Ovary (tissue), 9 donors: ENCODE measurements around the gene PMFBP1. TPM values are rescaled to one million over a fixed set of nuclear protein-coding genes. Genes with fewer than 3 reads are reported as not detected.

Source experiments
- DNase-seq, 5 donors: peaks; one replicate each; pipeline ENCODE4 v3.0.0-alpha.2; 2019 to 2020
- H3K27ac ChIP-seq, 2 donors: fragments of 200-600 bp; one replicate each; pipeline versions ENCODE4 v1.5.1 to v1.8.0; 2019 to 2022
- H3K27me3 ChIP-seq: fragments of 200-600 bp; one replicate; pipeline ENCODE4 v1.8.0; 2022
- H3K36me3 ChIP-seq: fragments of 200-600 bp; sonication (generic); one replicate; pipeline ENCODE4 v1.5.1; 2019
- H3K4me1 ChIP-seq: one replicate; pipeline ENCODE4 v1.8.1; 2013; ENCODE audit warnings: mild to moderate bottlenecking, moderate library complexity; ENCODE audit not compliant: insufficient read depth
- H3K4me3 ChIP-seq: fragments of 200-600 bp; sonication (generic); one replicate; pipeline ENCODE4 v1.5.1; 2017
- H3K9me3 ChIP-seq, 2 donors: fragments of 200-600 bp in 1 of 2; sonication (generic) in 1 of 2; one replicate each; pipeline versions ENCODE4 v1.5.1 to v1.8.1; 2013 to 2019; ENCODE audit warnings: mild to moderate bottlenecking in 1 of 2, moderate library complexity in 1 of 2
- EP300 ChIP-seq: sonication (generic); formaldehyde crosslinking; IDR thresholded peaks from one replicate; pipeline ENCODE4 v1.6.1; 2017; ENCODE audit warnings: antibody characterized with exemption
- POLR2A ChIP-seq: fragments of 450-650 bp; IDR thresholded peaks from one replicate; pipeline ENCODE4 v1.6.1; 2017; ENCODE audit warnings: antibody characterized with exemption, mild to moderate bottlenecking, moderate library complexity
- WGBS, 3 donors: extraction: QIAGEN DNeasy Blood & Tissue Kit in 1 of 3; methylation state at CpG; one replicate each; pipeline versions ENCODE4 v1.1.5 to v1.1.7; 2013 to 2017; 5-methylcytosine and 5-hydroxymethylcytosine counted together
- intact Hi-C, 4 donors: fragments of 100-400 bp; cut with DNase I; formaldehyde crosslinking; loops; one replicate each; pipeline versions ENCODE4 v1.11.0 to v1.15.1; 2022 to 2023
- polyA plus RNA-seq, 2 donors: library from polyadenylated mRNA; stranded (reverse); fragments of 200-250 nt in 1 of 2; fragments of 350-450 nt in 1 of 2; fragmentation: Illumina TruSeq in 1 of 2; extraction: RNeasy Lipid Tissue Mini Kit (QIAGEN cat#74804) in 1 of 2; gene quantifications; one replicate each; pipeline ENCODE4 v1.2.3, GENCODE V29; 2013 to 2014
- total RNA-seq, 7 donors: library from RNA; depleted of rRNA in 2 of 7; stranded (reverse); fragments of >200 nt in 2 of 7; fragmentation: NEBNext Ultra II Directional in 3 of 7; extraction: Animal tissue kit (Norgen Biotek cat#: 25700) in 3 of 7; gene quantifications; one replicate each; pipeline versions ENCODE4 v1.1.0 to v1.2.4, GENCODE V29; 2016 to 2023
- TF ChIP-seq, protein P1 (sequence below), 3 donors: fragments of 450-650 bp in 2 of 3; fragments of 200-600 bp in 1 of 3; IDR thresholded peaks; one replicate each; pipeline versions ENCODE4 v1.5.1 to v1.8.0; 2016 to 2022; ENCODE audit warnings: antibody characterized with exemption in 3 of 3, mild to moderate bottlenecking in 1 of 3
- donor health status: DM: no; HTN: no; CAD: no; lungs with moderate emphysema.
- donor health status: DM: no; HTN: no; CAD: no.
- donor health status: Bipolar disorder and iron deficiency.
- donor health status: DM: yes; HTN: yes; CAD: no.
- donor health status: DM: no; HTN: no; CAD: no.
- donor health status: DM: yes; HTN: yes; CAD: no.

Gene PMFBP1
- total and polyA plus RNA-seq, 9 donors: 0.12 to 1.7 (median 0.57) TPM

DNA sequence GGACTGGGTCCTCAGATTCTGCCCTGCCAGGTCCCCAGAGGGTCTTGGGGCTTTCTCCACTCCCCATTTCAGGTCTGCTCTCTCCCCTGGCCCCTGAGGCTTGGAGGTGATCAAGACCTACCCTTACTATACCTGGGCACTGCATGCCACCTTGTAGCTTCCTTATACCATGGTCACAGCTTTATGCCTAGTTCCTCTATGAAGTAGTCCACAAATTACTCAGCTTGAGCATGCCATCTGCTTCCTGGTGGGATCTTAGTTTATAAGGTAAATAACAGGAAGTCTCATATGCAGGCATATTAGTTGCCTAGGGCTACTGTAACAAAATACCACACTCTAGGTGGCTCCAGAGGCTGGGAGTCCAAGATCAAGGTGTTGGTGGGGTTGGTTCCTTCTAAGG lies 11.0 kb upstream of the PMFBP1 start:
- no peak overlapping the region for H3K4me3 ChIP-seq
- H3K9me3 ChIP-seq: no peaks in the 10 kb centered on the region
- no peaks in the 10 kb centered on the region for H3K36me3 ChIP-seq
- no peaks in the 10 kb centered on the region for H3K27me3 ChIP-seq
- no peaks in the 10 kb centered on the region for H3K4me1 ChIP-seq
- TF ChIP-seq EP300 (no peak), POLR2A (no peak)
- TF ChIP-seq, protein P1, sequence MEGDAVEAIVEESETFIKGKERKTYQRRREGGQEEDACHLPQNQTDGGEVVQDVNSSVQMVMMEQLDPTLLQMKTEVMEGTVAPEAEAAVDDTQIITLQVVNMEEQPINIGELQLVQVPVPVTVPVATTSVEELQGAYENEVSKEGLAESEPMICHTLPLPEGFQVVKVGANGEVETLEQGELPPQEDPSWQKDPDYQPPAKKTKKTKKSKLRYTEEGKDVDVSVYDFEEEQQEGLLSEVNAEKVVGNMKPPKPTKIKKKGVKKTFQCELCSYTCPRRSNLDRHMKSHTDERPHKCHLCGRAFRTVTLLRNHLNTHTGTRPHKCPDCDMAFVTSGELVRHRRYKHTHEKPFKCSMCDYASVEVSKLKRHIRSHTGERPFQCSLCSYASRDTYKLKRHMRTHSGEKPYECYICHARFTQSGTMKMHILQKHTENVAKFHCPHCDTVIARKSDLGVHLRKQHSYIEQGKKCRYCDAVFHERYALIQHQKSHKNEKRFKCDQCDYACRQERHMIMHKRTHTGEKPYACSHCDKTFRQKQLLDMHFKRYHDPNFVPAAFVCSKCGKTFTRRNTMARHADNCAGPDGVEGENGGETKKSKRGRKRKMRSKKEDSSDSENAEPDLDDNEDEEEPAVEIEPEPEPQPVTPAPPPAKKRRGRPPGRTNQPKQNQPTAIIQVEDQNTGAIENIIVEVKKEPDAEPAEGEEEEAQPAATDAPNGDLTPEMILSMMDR (IDR thresholded peaks at IDR 0.05): no peak
- no peak for DNase-seq
- no peak overlapping the region for H3K27ac ChIP-seq
- intact Hi-C loops: no loop called here

DNA sequence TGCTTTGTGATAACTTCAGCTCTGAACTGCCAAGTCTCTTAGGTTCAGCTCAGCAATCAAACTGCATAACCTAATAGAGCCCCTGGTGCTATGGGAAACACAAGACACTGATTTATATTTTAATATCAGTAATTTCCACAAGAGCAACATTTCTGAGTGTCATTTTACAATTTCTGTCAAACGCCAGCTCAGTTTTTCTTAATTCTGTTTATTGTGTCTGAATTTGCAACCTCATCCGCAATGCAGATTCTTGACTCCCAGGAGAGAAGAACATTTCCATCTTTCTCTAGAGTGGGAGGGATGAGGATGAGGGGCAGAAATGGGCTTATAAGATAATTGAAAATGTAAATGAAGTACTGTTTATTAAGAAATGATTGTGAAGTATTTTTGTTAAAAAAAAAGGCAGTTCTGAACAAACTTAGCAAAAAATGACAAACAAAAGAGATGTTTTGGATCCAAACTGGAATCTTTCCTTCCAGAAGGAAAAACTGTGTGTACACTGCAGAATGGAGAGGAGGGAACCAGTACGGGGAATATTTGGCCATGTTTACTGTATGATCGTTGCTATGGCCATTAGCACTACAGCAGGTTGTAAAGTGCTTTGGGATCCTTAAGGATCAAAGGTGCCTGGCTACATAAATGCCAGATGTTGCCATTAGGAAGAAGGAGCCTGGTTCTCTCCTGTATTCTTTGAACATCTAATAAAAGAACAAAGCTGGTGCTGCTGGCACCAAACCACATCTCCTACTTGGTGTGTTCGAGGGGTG lies 7.4 kb upstream of the PMFBP1 start:
- no peak overlapping the region for H3K27ac ChIP-seq
- no peak for DNase-seq
- H3K36me3 ChIP-seq: no peaks in the 10 kb centered on the region
- H3K27me3 ChIP-seq: no peaks in the 10 kb centered on the region
- no peaks in the 10 kb centered on the region for H3K4me1 ChIP-seq
- no peak overlapping the region for H3K4me3 ChIP-seq
- 7 to 24% (median 10%) methylated on average over 5 of the region's 5 CpGs for WGBS, 3 donors
- TF ChIP-seq EP300 (no peak), POLR2A (no peak)
- TF ChIP-seq, protein P1 (IDR thresholded peaks at IDR 0.05): no peak
- peaks cover 0 to 4% of the 10 kb centered on the region in 2 donors for H3K9me3 ChIP-seq
- intact Hi-C loops: no loop called here

DNA sequence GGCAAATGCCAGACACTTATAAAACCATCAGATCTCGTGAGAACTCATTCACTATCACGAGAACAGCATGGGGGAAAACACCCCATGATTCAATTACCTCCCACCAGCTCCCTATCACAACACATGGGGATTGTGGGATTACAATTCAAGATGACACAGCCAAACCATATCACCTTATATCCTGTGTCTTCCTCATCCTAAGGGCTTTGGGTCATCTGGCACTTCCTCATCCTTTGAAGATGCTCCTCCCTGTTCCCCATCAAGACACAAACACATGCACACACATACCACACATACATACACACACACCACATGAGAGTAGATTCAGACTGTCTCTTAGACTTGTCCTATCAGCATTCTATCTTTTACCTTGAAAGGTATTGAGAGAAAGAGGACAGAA lies 2.8 kb upstream of the PMFBP1 start:
- TF ChIP-seq, protein P1 (IDR thresholded peaks at IDR 0.05): no peak
- TF ChIP-seq POLR2A (no peak), EP300 (no peak)
- Histone ChIP-seq H3K4me3 (no peak overlapping the region), H3K9me3 (peaks cover 0 to 4% of the 10 kb centered on the region in 2 donors), H3K36me3 (no peaks in the 10 kb centered on the region), H3K27ac (no peak overlapping the region), H3K4me1 (no peaks in the 10 kb centered on the region), H3K27me3 (no peaks in the 10 kb centered on the region)
- 77 to 88% (median 86%) methylated on average over 2 of the region's 2 CpGs for WGBS, 3 donors
- no peak for DNase-seq
- intact Hi-C loops: no loop called here

DNA sequence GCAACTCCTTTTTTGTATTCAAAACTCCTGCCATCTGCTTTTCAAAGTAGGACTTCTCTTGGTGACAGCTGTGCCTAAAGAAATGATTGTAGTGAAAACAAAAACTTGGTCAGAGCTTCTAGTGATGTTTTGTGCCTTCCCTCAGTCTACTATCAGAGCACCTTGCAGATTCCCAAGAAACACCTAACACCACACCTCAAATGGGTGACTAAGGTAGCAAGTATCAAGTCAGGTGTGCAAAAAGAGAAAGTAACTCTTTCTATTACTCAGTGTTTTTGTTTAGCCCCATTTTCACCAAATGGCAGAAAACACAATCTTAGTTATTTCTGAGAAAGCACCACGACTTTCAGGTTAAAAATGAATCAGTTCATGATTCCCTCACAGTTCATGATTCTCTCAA lies 2.0 kb upstream of the PMFBP1 start:
- intact Hi-C loops: no loop called here
- H3K4me1 ChIP-seq: no peaks in the 10 kb centered on the region
- no peak for TF ChIP-seq POLR2A
- H3K36me3 ChIP-seq: no peaks in the 10 kb centered on the region
- H3K4me3 ChIP-seq: no peak overlapping the region
- no peak overlapping the region for H3K27ac ChIP-seq
- H3K27me3 ChIP-seq: no peaks in the 10 kb centered on the region
- H3K9me3 ChIP-seq: peaks cover 0 to 4% of the 10 kb centered on the region in 2 donors
- 79 to 88% (median 82%) methylated on average over 1 of the region's 1 CpG for WGBS, 3 donors
- DNase-seq: no peak

DNA sequence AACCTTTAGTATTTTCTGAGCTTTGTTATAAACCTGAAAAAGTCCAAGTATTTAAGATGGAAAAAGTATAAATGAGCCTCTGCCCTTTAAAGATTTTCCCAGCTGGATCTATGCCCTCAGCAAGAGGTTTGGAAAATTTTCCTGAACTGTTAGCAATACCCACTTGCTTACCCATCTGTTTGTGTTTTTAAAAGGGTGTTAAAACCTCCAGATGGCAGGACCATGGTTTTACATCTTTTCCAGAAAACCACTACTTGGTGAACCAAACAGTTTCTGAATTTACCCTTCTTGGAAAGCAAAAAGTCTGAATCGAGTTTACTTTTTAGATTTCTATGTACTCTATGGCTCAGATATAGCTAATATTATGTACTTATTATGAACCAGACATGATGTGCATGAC lies 719 bp downstream of the PMFBP1 start:
- H3K9me3 ChIP-seq: no peaks in the 10 kb centered on the region
- H3K36me3 ChIP-seq: no peaks in the 10 kb centered on the region
- TF ChIP-seq, protein P1 (IDR thresholded peaks at IDR 0.05): no peak
- 74 to 86% (median 76%) methylated on average over 1 of the region's 1 CpG for WGBS, 3 donors
- H3K4me3 ChIP-seq: no peak overlapping the region
- intact Hi-C loops: no loop called here
- no peak for DNase-seq
- no peaks in the 10 kb centered on the region for H3K27me3 ChIP-seq
- no peaks in the 10 kb centered on the region for H3K4me1 ChIP-seq
- H3K27ac ChIP-seq: no peak overlapping the region
